SK-N-SH treated with all-trans-retinoic acid at 6 μM for 48 hours (cell line): ENCODE data around the gene CALY.

Source experiments
- ARNTL ChIP-seq: fragments of 450-650 bp; formaldehyde crosslinking; IDR thresholded peaks from 2 replicates; pipeline ENCODE4 v1.5.0; 2020; ENCODE audit warnings: low read depth, mild to moderate bottlenecking, moderate library complexity, borderline replicate concordance
- BACH2 ChIP-seq: fragments of 250-450 bp; sonication (Bioruptor Pico); IDR thresholded peaks from 2 replicates; pipeline ENCODE4 v1.9.0; 2021; ENCODE audit warnings: mild to moderate bottlenecking, borderline replicate concordance
- CREB5 ChIP-seq: fragments of 250-450 bp; sonication (Bioruptor Pico); IDR thresholded peaks from 2 replicates; pipeline ENCODE4 v1.5.1; 2020; ENCODE audit warnings: low read depth, mild to moderate bottlenecking, moderate library complexity
- CSRNP3 ChIP-seq: fragments of 250-450 bp; sonication (Bioruptor Pico); IDR thresholded peaks from 2 replicates; pipeline ENCODE4 v1.5.1; 2021; ENCODE audit warnings: mild to moderate bottlenecking, moderate library complexity
- ESRRG ChIP-seq: fragments of 250-450 bp; sonication (Bioruptor Pico); IDR thresholded peaks from 2 replicates; pipeline ENCODE4 v1.6.1; 2021; ENCODE audit warnings: mild to moderate bottlenecking
- GLIS3 ChIP-seq: fragments of 250-450 bp; sonication (Bioruptor Pico); IDR thresholded peaks from 2 replicates; pipeline ENCODE4 v1.5.0; 2020; ENCODE audit warnings: mild to moderate bottlenecking, moderate library complexity
- ISL1 ChIP-seq: fragments of 250-450 bp; sonication (Bioruptor Pico); IDR thresholded peaks from 2 replicates; pipeline ENCODE4 v2.1.2; 2022; ENCODE audit warnings: mild to moderate bottlenecking, moderate library complexity
- PATZ1 ChIP-seq: fragments of 250-450 bp; sonication (Bioruptor Pico); IDR thresholded peaks from 2 replicates; pipeline ENCODE4 v1.8.0; 2020; ENCODE audit warnings: mild to moderate bottlenecking, moderate library complexity, borderline replicate concordance
- POU6F1 ChIP-seq: fragments of 250-450 bp; sonication (Bioruptor Pico); IDR thresholded peaks from 2 replicates; pipeline ENCODE4 v1.8.0; 2021; ENCODE audit warnings: low read depth, mild to moderate bottlenecking, moderate library complexity, borderline replicate concordance
- ZFP3 ChIP-seq: fragments of 250-450 bp; sonication (Bioruptor Pico); IDR thresholded peaks from 2 replicates; pipeline ENCODE4 v1.5.0; 2020; ENCODE audit warnings: mild to moderate bottlenecking, moderate library complexity
- ZFP30 ChIP-seq: fragments of 450-650 bp; formaldehyde crosslinking; IDR thresholded peaks from 2 replicates; pipeline ENCODE4 v1.5.0; 2022; ENCODE audit warnings: mild to moderate bottlenecking, moderate library complexity
- ZNF8 ChIP-seq: fragments of 450-650 bp; formaldehyde crosslinking; IDR thresholded peaks from 2 replicates; pipeline ENCODE4 v1.5.0; 2020; ENCODE audit warnings: mild to moderate bottlenecking, moderate library complexity

- no peak for TF ChIP-seq GLIS3
- no peak for TF ChIP-seq BACH2
- TF ChIP-seq ARNTL: no peak
- TF ChIP-seq CREB5 (CRISPR knock-in tag): no peak
- TF ChIP-seq ZFP3: no peak
- TF ChIP-seq ISL1 (CRISPR knock-in tag): no peak
- TF ChIP-seq PATZ1: no peak
- TF ChIP-seq ZNF8 (CRISPR knock-in tag): no peak
- TF ChIP-seq POU6F1 (CRISPR knock-in tag): no peak
- no peak for TF ChIP-seq ZFP30 (CRISPR knock-in tag)
- TF ChIP-seq CSRNP3 (CRISPR knock-in tag): no peak
- TF ChIP-seq ESRRG (CRISPR knock-in tag): no peak
These were observed 38.8 kb upstream of the CALY start for GRCh38 chr10:133375357-133376115.
